Parathyroid adenoma (tissue), 2 donors: ENCODE measurements around the gene UTS2R.

Source experiments
- H2AFZ ChIP-seq: fragments of 300-600 bp; sonication (generic); one replicate; pipeline ENCODE4 v1.7.0; 2017; ENCODE audit warnings: antibody characterized with exemption, mild to moderate bottlenecking
- H3K27ac ChIP-seq: fragments of 300-600 bp; sonication (generic); one replicate; pipeline ENCODE4 v1.7.0; 2017
- H3K27me3 ChIP-seq: fragments of 300-600 bp; sonication (generic); one replicate; pipeline ENCODE4 v1.7.0; 2017; ENCODE audit warnings: low read length; ENCODE audit not compliant: control insufficient read depth, insufficient read depth
- H3K36me3 ChIP-seq: fragments of 300-600 bp; sonication (generic); one replicate; pipeline ENCODE4 v1.7.0; 2017; ENCODE audit warnings: low read length; ENCODE audit not compliant: control insufficient read depth, insufficient read depth
- H3K4me1 ChIP-seq: fragments of 300-600 bp; sonication (generic); one replicate; pipeline ENCODE4 v1.7.0; 2017; ENCODE audit warnings: control low read depth
- H3K4me2 ChIP-seq: fragments of 300-600 bp; sonication (generic); one replicate; pipeline ENCODE4 v1.7.0; 2017; ENCODE audit warnings: low read length
- H3K4me3 ChIP-seq: fragments of 300-600 bp; sonication (generic); one replicate; pipeline ENCODE4 v1.7.0; 2017; ENCODE audit warnings: low read depth, low read length
- H3K79me2 ChIP-seq: fragments of 300-600 bp; sonication (generic); one replicate; pipeline ENCODE4 v1.7.0; 2017; ENCODE audit warnings: control low read depth
- H3K9ac ChIP-seq: fragments of 300-600 bp; sonication (generic); one replicate; pipeline ENCODE4 v1.7.0; 2017; ENCODE audit warnings: mild to moderate bottlenecking
- H3K9me3 ChIP-seq: fragments of 300-600 bp; sonication (generic); one replicate; pipeline ENCODE4 v1.7.0; 2017; ENCODE audit warnings: low read length; ENCODE audit not compliant: control insufficient read depth
- CTCF ChIP-seq: fragments of 300-600 bp; sonication (generic); IDR thresholded peaks from one replicate; pipeline ENCODE4 v1.7.0; 2017; ENCODE audit warnings: antibody characterized with exemption, mild to moderate bottlenecking
- donor health status: primary hyperparathyroidism.

UTS2R gene

GRCh38 chr17:82414548-82415281, 43.1 kb downstream of the UTS2R start:
- Histone ChIP-seq H3K4me2 (peak overlapping the region; percentile 3), H3K4me3 (no peak overlapping the region), H3K27me3 (no peaks in the 10 kb centered on the region), H3K9ac (no peak overlapping the region), H3K9me3 (no peaks in the 10 kb centered on the region), H2AFZ (peak overlapping the region; percentile 56), H3K27ac (peak overlapping the region; percentile 72), H3K79me2 (peaks cover 24% of the 10 kb centered on the region), H3K36me3 (no peaks in the 10 kb centered on the region), H3K4me1 (peaks cover 16% of the 10 kb centered on the region)
- peak; percentile 49 for TF ChIP-seq CTCF

- H2AFZ ChIP-seq = no peak overlapping the region
- H3K27me3 ChIP-seq = no peaks in the 10 kb centered on the region
- no peak overlapping the region for H3K4me2 ChIP-seq
- H3K4me3 ChIP-seq = no peak overlapping the region
- TF ChIP-seq CTCF = no peak
- peaks cover 18% of the 10 kb centered on the region for H3K79me2 ChIP-seq
- no peak overlapping the region for H3K9ac ChIP-seq
- peaks cover 17% of the 10 kb centered on the region for H3K4me1 ChIP-seq
- peak overlapping the region; percentile 72 for H3K27ac ChIP-seq
- no peaks in the 10 kb centered on the region for H3K36me3 ChIP-seq
- H3K9me3 ChIP-seq = no peaks in the 10 kb centered on the region
Measured at GRCh38 chr17:82415336-82415735, 43.8 kb downstream of the UTS2R start.

- no peak for TF ChIP-seq CTCF
- Histone ChIP-seq H3K27ac (no peak overlapping the region), H3K27me3 (no peaks in the 10 kb centered on the region), H2AFZ (no peak overlapping the region), H3K9ac (no peak overlapping the region), H3K4me2 (no peak overlapping the region), H3K36me3 (no peaks in the 10 kb centered on the region), H3K79me2 (peaks cover 16% of the 10 kb centered on the region), H3K4me3 (no peak overlapping the region), H3K9me3 (no peaks in the 10 kb centered on the region), H3K4me1 (peaks cover 17% of the 10 kb centered on the region)
Measured at GRCh38 chr17:82415786-82416185, 44.2 kb downstream of the UTS2R start.

- Histone ChIP-seq H3K4me1 (peaks cover 17% of the 10 kb centered on the region), H3K4me2 (no peak overlapping the region), H3K36me3 (no peaks in the 10 kb centered on the region), H3K9ac (no peak overlapping the region), H2AFZ (no peak overlapping the region), H3K79me2 (peaks cover 16% of the 10 kb centered on the region), H3K9me3 (no peaks in the 10 kb centered on the region), H3K27ac (no peak overlapping the region), H3K4me3 (no peak overlapping the region), H3K27me3 (no peaks in the 10 kb centered on the region)
- TF ChIP-seq CTCF = no peak
Measured at GRCh38 chr17:82416264-82416663, 44.7 kb downstream of the UTS2R start.

GRCh38 chr17:82416771-82417170, 45.2 kb downstream of the UTS2R start:
- no peaks in the 10 kb centered on the region for H3K36me3 ChIP-seq
- H3K79me2 ChIP-seq = peaks cover 11% of the 10 kb centered on the region
- no peaks in the 10 kb centered on the region for H3K27me3 ChIP-seq
- H3K9me3 ChIP-seq = no peaks in the 10 kb centered on the region
- H3K9ac ChIP-seq = no peak overlapping the region
- no peak overlapping the region for H3K4me2 ChIP-seq
- TF ChIP-seq CTCF = no peak
- no peak overlapping the region for H3K27ac ChIP-seq
- H3K4me3 ChIP-seq = no peak overlapping the region
- no peak overlapping the region for H2AFZ ChIP-seq
- peaks cover 17% of the 10 kb centered on the region for H3K4me1 ChIP-seq
